Measurements from ENCODE around the gene PHLDB1.

GRCh38 chr11:118684187-118684586, 76.8 kb downstream of the PHLDB1 start:
- TF ChIP-seq POLR2A (IDR thresholded peaks at IDR 0.05) (no peak), CTCF (IDR thresholded peaks at IDR 0.05) (no peak)

Data from esophagus squamous epithelium (tissue), 4 donors.